IMR-90 (cell line): Measurements from ENCODE around the gene C3orf70. TPM values are rescaled to one million over a fixed set of nuclear protein-coding genes. Genes with fewer than 3 reads are reported as not detected.

Experiments used
- ATAC-seq: fragments of 200-7000 bp; cut with Tn5 transposase; 2 replicates; pipeline ENCODE4 v1.9.1; 2020; ENCODE audit warnings: low read depth, mild to moderate bottlenecking, moderate library complexity
- BruUV-seq: library from RNA; stranded (reverse); fragments of 400-500 nt; replicated peaks from 2 replicates; lab custom pipeline; 2021; lab: Mats Ljungman, UMichigan
- CTCF ChIA-PET: fragments of 300-600 bp; formaldehyde crosslinking; extraction: SDS; loops from one replicate; lab custom pipeline; 2021; ENCODE audit warnings: antibody characterized with exemption; lab: Yijun Ruan, JAX
- POLR2A ChIA-PET: fragments of 300-600 bp; sonication (Branson Sonifier 250); formaldehyde crosslinking; loops from one replicate; lab custom pipeline; 2022; ENCODE audit warnings: antibody characterized with exemption; ENCODE audit not compliant: unreplicated experiment; lab: Charles Lee
- DNase-seq: peaks from one replicate; pipeline ENCODE4 v3.0.0; 2013
- H2AFZ ChIP-seq: replicated peaks from 2 replicates; pipeline ENCODE3; 2013; ENCODE audit warnings: low read length, mild to moderate bottlenecking; ENCODE audit not compliant: poor library complexity
- H2AK5ac ChIP-seq: 2 replicates; pipeline ENCODE4 v1.6.1; 2013; ENCODE audit warnings: low read depth, low read length, inconsistent platforms
- H2AK9ac ChIP-seq: replicated peaks from 2 replicates; pipeline ENCODE3; 2013; ENCODE audit warnings: mild to moderate bottlenecking, low read depth, low read length, moderate library complexity; ENCODE audit not compliant: poor library complexity
- H2BK120ac ChIP-seq: 2 replicates; pipeline ENCODE4 v1.6.1; 2013; ENCODE audit warnings: low read depth, low read length, inconsistent platforms
- H2BK15ac ChIP-seq: 3 replicates; pipeline ENCODE4 v1.6.1; 2013; ENCODE audit warnings: low read depth, low read length, inconsistent platforms
- H2BK20ac ChIP-seq: 2 replicates; pipeline ENCODE4 v1.6.1; 2013; ENCODE audit warnings: low read depth, mild to moderate bottlenecking, inconsistent platforms, low read length, moderate library complexity
- H2BK5ac ChIP-seq: 2 replicates; pipeline ENCODE4 v1.6.1; 2013; ENCODE audit warnings: mild to moderate bottlenecking, low read depth, low read length, inconsistent platforms; ENCODE audit not compliant: poor library complexity, severe bottlenecking
- H3K14ac ChIP-seq: replicated peaks from 2 replicates; pipeline ENCODE4 v1.6.1; 2013; ENCODE audit warnings: low read depth, low read length, inconsistent platforms
- H3K18ac ChIP-seq: 2 replicates; pipeline ENCODE4 v1.6.1; 2013; ENCODE audit warnings: low read depth, low read length, control low read depth
- H3K23ac ChIP-seq: 2 replicates; pipeline ENCODE4 v1.6.1; 2013; ENCODE audit warnings: low read depth, low read length, inconsistent platforms
- H3K27ac ChIP-seq: 2 replicates; pipeline ENCODE4 v1.5.1; 2013; ENCODE audit warnings: mild to moderate bottlenecking, control low read depth, low read length; ENCODE audit not compliant: insufficient read depth
- H3K27me3 ChIP-seq: 2 replicates; pipeline ENCODE4 v1.6.1; 2013; ENCODE audit warnings: low read length; ENCODE audit not compliant: control insufficient read depth, insufficient read depth
- H3K36me3 ChIP-seq: 2 replicates; pipeline ENCODE4 v1.6.1; 2013; ENCODE audit warnings: low read length, mixed read lengths; ENCODE audit not compliant: control insufficient read depth, insufficient read depth
- H3K4ac ChIP-seq: 2 replicates; pipeline ENCODE4 v1.6.1; 2013; ENCODE audit warnings: low read depth, low read length, inconsistent platforms
- H3K4me1 ChIP-seq: 2 replicates; pipeline ENCODE4 v1.6.1; 2013; ENCODE audit warnings: low read length, mixed read lengths; ENCODE audit not compliant: control insufficient read depth, insufficient read depth
- H3K4me2 ChIP-seq: 2 replicates; pipeline ENCODE4 v1.6.1; 2013; ENCODE audit warnings: low read depth, mild to moderate bottlenecking, control low read depth, low read length, moderate library complexity
- H3K4me3 ChIP-seq: 2 replicates; pipeline ENCODE4 v1.5.1; 2013; ENCODE audit warnings: low read depth, mild to moderate bottlenecking, control low read depth, low read length, moderate library complexity; ENCODE audit not compliant: insufficient read depth
- H3K56ac ChIP-seq: 2 replicates; pipeline ENCODE4 v1.6.1; 2013; ENCODE audit warnings: low read length, inconsistent platforms; ENCODE audit not compliant: insufficient read depth; ENCODE audit errors: extremely low read depth
- H3K79me1 ChIP-seq, 2 experiments: 2 replicates each; pipeline ENCODE4 v1.6.1; 2013; ENCODE audit warnings: low read length in 2 of 2, inconsistent platforms in 1 of 2, low read depth in 1 of 2
- H3K9ac ChIP-seq: 2 replicates; pipeline ENCODE4 v1.6.1; 2013; ENCODE audit warnings: low read depth, low read length, control low read depth
- H3K9me1 ChIP-seq: 2 replicates; pipeline ENCODE4 v1.6.1; 2013; ENCODE audit warnings: low read length, inconsistent platforms; ENCODE audit not compliant: insufficient read depth
- H3K9me3 ChIP-seq: 2 replicates; pipeline ENCODE4 v1.6.1; 2013; ENCODE audit warnings: low read length; ENCODE audit not compliant: control insufficient read depth, insufficient read depth
- H4K20me1 ChIP-seq: 2 replicates; pipeline ENCODE4 v1.6.1; 2013; ENCODE audit warnings: low read length, inconsistent platforms; ENCODE audit not compliant: insufficient read depth
- H4K5ac ChIP-seq: 2 replicates; pipeline ENCODE4 v1.6.1; 2013; ENCODE audit warnings: mild to moderate bottlenecking, low read depth, low read length, control low read depth
- H4K8ac ChIP-seq, 2 experiments: 2 replicates each; pipeline ENCODE4 v1.6.1; 2013; ENCODE audit warnings: low read depth in 2 of 2, low read length in 2 of 2, control low read depth in 1 of 2, inconsistent platforms in 1 of 2
- H4K91ac ChIP-seq: 2 replicates; pipeline ENCODE4 v1.6.1; 2013; ENCODE audit warnings: low read depth, low read length, inconsistent platforms; ENCODE audit not compliant: insufficient read depth
- ELK1 ChIP-seq: fragments of 150-350 bp; IDR thresholded peaks from 2 replicates; pipeline ENCODE4 v1.6.1; 2016; ENCODE audit warnings: low read depth, mild to moderate bottlenecking, low read length, moderate library complexity, borderline replicate concordance
- MAZ ChIP-seq: IDR thresholded peaks from 2 replicates; pipeline ENCODE4 v1.6.1; 2012; ENCODE audit warnings: low read depth, mild to moderate bottlenecking, low read length, improper control_type of control experiment, moderate library complexity, borderline replicate concordance
- USF2 ChIP-seq: fragments of 150-350 bp; IDR thresholded peaks from 2 replicates; pipeline ENCODE4 v1.6.1; 2017; ENCODE audit warnings: mild to moderate bottlenecking, antibody characterized with exemption, low read length, low read depth
- WGBS, 2 experiments: methylation state at CpG; one replicate each; pipeline versions ENCODE4 v1.1.5 to v1.1.7; 2013; ENCODE audit warnings: missing lambda C conversion rate in 2 of 2; ENCODE audit not compliant: insufficient read length in 1 of 2; ENCODE audit errors: extremely low coverage in 2 of 2; 5-methylcytosine and 5-hydroxymethylcytosine counted together
- dilution Hi-C: fragments of 300-500 bp; cut with HindIII; formaldehyde crosslinking; loops from one replicate; pipeline ENCODE4 v1.14.3; 2018; ENCODE audit warnings: low sequenced_read_pairs; ENCODE audit not compliant: unreplicated experiment
- in situ Hi-C: fragments of 300-500 bp; cut with MboI; formaldehyde crosslinking; loops from 3 replicates; pipeline ENCODE4 v1.14.3; 2019; ENCODE audit warnings: low sequenced_read_pairs, inconsistent platforms, mixed read lengths
- intact Hi-C: fragments of 100-400 bp; cut with micrococcal nuclease; formaldehyde crosslinking; loops from 2 replicates; pipeline ENCODE4 v1.10.0; 2022
- polyA plus RNA-seq, 3 experiments: library from polyadenylated mRNA; depleted of rRNA; stranded (reverse); fragments of >200 nt; gene quantifications; 2 replicates each; pipeline ENCODE4 v1.2.3, GENCODE V29; 2012; ENCODE audit warnings: low replicate concordance in 1 of 3
- total RNA-seq: library from RNA; depleted of rRNA; stranded (reverse); fragments of >200 nt; gene quantifications from 2 replicates; pipeline ENCODE4 v1.2.3, GENCODE V29; 2012

C3orf70 gene
- total and polyA plus RNA-seq, 2 of the 4 experiments (the other 2 are of a cell fraction) = 0.96 to 1.8 TPM

- Histone ChIP-seq H3K27ac (no peak overlapping the region), H3K23ac (no peak overlapping the region), H3K9ac (no peak overlapping the region), H3K14ac (no peak overlapping the region), H2AFZ (no peak overlapping the region), H3K4me3 (no peak overlapping the region), H2BK20ac (no peak overlapping the region), H3K36me3 (peaks cover 22% of the 10 kb centered on the region), H4K91ac (no peak overlapping the region), H3K4me1 (no peaks in the 10 kb centered on the region), H4K8ac (no peak overlapping the region), H3K18ac (no peak overlapping the region), H3K4me2 (no peak overlapping the region), H3K79me1 (no peaks in the 10 kb centered on the region), H2AK9ac (no peak overlapping the region), H3K56ac (no peak overlapping the region), H2BK5ac (no peak overlapping the region), H3K9me3 (peaks cover 2% of the 10 kb centered on the region; the same call in 1 of the 2 replicates), H4K5ac (no peak overlapping the region), H4K20me1 (no peaks in the 10 kb centered on the region), H3K9me1 (no peaks in the 10 kb centered on the region), H3K4ac (no peak overlapping the region), H2AK5ac (no peak overlapping the region), H2BK120ac (no peak overlapping the region), H2BK15ac (no peak overlapping the region), H3K27me3 (no peaks in the 10 kb centered on the region)
- DNase-seq (no peak), ATAC-seq (no peak)
- dilution Hi-C loops (no loop called here), intact Hi-C loops (loop anchor here (5.0 kb wide), 1 partner anchor 1690 kb away; no protein-coding TSS in a partner anchor), in situ Hi-C loops (no loop called here)
- CTCF ChIA-PET = no interaction called here
- POLR2A ChIA-PET = no interaction called here
- no CpG with 5 or more reads among the region's 6 CpGs for WGBS, 2 experiments
- TF ChIP-seq USF2 (no peak), MAZ (no peak), ELK1 (no peak)
- BruUV-seq = no TSS peak
Measured at GRCh38 chr3:185052631-185053030, 100.2 kb downstream of the C3orf70 start.
